T-helper 2 cell (primary cell): ENCODE measurements around the gene TRMT11.
"Not testable (repeated sequence)": the region's sequence is repeated elsewhere in the genome, so short reads cannot be mapped to it uniquely, and the experiment has no call there.

Source experiments
- DNase-seq, 5 experiments: peaks; one replicate each; pipeline versions ENCODE4 v3.0.0 to v3.0.0-alpha.2; 2012 to 2022

The TRMT11 gene

DNA sequence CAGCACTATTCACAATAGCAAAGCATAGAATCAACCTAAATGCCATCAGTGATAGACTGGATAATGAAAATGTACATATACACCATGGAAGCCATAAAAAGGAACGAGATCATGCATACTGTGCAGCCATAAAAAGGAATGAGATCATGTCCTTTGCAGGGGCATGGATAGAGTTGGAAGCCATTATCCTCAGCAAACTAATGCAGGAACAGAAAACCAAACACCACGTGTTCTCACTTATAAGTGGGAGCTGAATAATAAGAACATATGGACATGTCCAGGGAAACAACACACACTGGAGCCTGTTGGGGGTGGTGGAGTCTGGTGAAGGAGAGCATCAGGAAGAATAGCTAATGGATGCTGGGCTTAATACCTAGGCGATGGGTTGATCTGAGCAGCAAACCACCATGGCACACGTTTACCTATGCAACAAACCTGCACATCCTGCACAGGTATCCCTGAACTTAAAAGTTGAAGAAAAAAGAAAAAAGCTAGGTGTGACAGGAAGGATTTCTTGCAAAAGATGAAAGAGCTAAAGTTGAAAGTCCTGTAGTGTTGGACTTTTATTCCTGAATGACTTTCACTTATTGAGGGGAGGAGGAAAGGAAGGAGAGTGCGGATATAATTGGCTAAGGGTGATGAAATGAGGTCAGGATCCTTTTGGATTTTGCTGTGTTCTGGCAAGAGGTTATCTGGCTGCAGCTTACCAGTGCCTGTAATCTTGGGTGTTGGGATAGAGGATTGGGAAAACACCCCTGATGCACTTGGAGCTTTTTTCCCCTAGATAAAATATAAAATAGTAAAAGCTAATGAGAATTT, 8.5 kb downstream of the TRMT11 start:
- no peak for DNase-seq

DNA sequence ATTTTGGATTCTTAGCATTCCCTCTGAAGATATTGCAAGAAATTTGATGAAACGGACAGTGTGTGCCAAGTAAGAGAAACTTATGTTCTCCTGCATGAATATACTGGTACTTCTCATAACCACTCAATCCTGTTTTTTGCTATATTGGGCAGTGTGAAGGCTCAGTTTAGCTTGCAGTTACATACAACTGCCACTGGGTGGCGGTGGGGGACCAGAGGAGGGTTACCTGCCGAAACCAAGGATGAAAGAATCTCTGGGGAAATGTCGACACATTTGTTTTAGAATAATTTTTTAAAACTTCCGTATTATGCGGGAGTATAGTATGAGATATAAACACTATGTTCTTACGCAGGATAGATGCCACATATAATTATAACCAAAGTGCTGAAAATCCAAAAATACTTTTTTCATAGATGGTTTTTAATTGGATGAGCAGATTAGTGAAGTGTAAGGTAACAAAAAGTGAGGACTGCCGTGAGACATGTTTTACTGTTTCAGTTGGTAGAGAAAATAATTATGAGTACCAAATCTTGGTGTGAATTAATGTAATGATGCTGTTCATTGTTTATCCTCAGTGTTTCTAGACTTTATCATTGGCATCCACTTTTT, 9.7 kb downstream of the TRMT11 start:
- DNase-seq, result peak; percentile 42 to 74 (median 49)

DNA sequence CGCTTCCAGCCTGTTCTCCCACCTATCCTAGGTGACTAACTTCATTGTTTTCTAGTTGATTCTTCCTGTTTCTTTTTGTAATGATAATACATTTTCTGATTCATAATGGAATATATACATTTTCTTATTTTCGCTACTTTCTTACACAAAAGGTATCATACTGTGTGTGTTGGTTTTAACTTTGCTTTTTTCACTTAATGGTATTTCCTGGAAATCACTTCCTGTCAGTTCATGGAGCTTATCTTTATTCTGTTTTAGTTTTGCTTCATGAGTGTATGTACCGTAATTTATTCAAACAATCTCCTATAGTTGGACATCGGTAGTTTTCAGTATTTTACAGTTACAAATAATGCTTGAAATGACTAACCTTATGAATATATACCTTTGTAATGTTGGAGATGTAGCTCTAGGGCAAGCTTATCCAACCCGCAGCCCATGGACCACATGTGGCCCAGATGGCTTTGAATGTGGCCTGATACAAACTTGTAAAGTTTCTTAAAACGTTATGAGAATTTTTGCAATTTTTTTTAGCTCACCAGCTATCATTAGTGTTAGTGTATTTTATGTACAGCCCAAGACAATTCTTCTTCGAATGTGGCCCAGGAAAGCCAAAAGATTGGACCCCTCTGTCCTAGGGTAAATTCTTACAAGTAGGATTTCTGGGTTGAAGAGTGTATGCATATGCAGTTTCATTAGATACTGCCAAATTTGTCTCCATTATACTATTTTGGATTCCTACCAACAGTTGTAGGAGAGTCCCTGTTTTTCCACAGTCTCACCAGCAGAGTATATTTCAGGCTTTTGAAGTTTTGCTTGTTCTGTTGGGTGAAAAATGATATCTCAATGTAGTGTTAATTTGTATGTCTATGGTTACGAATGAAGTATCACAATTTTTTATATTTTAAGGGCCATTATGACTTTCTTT, 16.7 kb downstream of the TRMT11 start:
- no peak for DNase-seq

DNA sequence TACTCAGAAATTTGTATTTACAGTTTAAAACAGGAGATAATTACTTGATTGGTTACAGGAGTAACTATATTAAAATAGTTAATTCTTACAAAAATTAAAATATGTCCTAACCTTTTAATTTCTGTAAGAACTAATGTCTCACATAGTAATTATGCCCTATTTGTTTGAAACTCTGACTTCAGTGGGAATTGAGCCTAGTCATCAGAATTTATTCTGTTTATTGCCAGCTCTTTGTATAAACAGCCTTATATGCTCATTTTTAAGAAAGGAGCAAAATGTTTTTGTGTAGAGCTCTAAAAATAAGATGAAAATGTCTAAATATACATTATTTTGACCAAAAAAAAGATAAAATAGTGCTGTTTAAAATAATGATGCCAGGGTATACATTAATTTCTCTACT, 21.5 kb downstream of the TRMT11 start:
- DNase-seq, result no peak

DNA sequence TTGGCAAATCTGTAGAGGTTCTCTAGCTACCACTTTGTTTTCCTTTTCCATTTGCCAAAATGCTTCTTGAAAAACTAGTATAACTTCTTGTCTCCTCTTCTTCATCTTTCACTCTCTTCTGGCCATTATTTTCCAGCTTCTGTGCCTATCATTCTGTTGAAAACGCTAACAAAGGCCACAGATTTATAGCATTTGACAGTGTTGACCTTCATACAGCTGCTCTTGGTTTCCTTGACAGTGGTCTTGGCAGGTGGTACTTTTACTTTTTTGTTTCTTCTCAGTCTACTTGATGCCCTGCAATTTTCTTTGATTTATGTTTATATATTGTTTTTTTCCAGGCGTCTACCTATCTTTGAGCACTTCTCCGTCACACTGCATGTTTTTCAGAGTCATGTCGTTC, 23.7 kb downstream of the TRMT11 start:
- DNase-seq, result no peak

DNA sequence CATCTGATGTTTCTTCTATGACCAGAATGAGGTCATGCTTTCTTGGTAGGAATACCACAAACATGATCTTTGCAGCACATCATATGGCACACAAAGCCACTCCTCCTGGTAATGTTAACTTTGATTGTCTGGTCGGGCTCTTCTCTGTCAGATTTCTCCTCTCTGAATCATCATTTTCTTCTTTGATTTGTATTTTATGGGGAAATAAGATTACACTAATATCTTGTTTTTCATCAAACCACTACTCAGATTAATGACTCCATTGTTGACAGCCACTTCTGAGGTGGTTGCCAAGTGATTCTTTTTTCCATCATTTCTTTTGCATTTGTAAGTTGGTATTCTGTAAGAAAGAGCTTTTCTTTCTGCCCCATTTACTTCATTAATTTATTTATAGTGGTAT, 29.5 kb downstream of the TRMT11 start:
- DNase-seq, result no peak

DNA sequence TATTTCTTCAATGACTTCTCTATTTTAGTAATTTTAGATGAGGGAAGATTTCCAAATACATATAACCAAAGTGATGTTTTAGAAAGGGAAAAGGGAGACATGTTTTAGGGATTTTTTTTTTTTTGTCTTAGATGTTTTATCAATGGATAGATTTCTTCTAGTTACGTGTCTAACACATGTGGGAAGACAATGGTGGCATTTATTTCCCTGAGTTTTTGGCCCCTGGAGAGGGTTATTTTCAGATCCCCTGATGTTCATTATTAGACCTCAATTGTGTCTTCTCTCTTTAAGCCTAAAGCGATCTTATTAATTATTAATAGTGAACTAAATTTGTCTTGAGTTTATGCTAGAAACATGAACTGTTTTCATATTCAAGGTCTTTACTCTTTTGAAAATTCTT, 30.3 kb downstream of the TRMT11 start:
- no peak for DNase-seq

DNA sequence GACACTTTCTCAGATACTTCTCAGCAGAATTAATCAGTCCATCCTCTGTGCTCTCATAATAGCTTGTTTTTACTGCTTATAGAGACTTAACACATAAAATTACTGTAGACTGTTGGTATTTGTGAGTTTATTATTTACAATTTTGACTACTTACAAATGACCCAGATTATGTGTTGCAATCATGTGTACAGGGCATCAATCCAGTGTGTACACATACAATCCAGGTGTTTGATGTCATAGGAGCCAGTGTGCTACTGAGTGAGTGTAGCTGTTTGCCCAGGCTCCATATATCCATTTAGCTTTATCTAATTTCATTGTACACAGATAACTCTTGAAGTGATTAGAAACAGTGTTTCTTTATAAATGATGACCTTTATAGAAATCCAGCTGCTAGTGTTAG, 31.3 kb downstream of the TRMT11 start:
- no peak for DNase-seq

DNA sequence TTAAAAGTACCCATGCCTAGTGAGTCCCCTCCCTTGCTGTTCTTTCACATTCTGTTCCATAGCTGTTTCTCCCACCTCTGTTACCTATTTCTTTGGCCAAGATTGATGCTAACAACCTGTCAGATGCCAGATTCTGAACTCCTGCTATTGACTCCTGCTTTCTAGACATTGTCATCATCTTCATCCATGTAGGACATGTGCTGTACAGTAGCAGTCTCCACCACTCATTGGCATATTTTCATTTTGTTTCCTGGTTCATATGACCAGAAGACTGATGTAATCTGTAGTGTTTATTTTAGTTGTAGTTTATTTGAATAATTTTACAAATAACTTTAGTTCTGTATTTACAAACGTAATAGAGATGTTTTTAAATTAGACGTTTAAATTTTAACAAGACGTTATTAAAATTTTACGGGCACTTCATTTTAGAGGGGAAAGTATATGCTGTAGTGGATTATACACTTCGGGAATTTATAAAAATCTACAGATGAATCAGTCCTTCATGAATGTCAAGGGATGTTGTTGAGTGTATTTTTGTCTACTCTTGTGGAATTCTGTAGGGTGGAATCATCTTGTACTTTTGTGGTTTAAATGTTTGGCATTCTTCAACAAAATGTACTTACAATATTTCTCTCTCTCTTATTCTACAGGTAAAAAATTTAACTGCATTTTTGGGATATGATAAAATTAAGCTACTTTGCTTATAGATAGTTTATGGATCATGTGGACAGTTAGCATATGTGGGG, 34.1 kb downstream of the TRMT11 start:
- DNase-seq, result no peak

DNA sequence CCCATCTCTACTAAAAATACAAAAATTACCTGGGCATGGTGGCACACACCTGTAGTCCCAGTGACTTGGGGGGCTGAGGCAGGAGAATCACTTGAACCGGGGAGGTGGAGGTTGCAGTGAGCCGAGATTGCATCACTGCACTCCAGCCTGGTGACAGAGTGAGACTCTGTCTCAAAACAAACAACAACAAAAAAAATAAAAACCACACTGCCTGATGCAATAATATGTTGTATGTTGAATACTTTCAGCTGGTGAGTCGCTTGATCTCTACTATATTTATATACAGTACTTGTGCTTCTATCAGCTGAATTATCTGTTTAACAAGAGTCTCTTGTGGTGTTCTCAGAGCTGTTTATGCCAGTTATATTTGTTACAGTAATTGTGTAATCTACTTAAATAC, 37.1 kb downstream of the TRMT11 start:
- not testable (repeated sequence) for DNase-seq

DNA sequence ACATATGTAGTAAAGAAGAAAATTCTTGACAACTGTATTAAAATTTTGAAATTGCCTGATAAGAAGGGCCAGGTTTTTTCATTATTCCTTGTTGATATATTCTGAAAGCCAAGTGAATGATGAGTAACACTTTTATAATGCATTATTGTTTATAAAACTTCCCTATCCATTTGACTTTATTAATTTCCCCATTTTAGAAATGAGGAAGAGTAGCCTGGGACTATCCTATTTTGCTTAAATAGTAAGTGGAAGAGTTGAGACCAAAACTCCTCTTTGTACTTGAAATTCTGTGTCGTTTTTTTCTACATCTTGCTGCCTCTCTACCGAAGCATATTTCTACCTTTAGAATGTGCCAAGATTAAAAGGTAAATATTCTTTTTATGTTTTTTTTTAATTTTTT, 39.7 kb downstream of the TRMT11 start:
- DNase-seq, result no peak

DNA sequence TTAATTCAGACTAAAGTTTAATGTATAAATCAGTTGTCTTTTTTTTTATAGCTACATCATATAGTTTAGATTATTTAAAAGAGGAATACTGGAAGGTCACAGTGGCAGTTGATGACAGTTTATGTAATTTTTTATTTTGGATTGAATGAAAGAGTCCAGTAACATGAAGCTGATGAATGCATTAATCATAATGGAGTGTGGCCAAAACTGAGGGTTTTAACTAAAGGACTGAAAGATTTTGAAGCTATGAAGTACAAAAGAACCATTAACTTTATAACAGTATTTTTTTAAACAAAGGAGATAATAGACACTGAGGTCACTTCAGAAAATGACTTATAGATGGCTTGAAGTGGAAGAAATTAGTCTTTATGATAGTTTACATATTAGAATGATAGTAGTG, 41.3 kb downstream of the TRMT11 start:
- DNase-seq, result no peak

DNA sequence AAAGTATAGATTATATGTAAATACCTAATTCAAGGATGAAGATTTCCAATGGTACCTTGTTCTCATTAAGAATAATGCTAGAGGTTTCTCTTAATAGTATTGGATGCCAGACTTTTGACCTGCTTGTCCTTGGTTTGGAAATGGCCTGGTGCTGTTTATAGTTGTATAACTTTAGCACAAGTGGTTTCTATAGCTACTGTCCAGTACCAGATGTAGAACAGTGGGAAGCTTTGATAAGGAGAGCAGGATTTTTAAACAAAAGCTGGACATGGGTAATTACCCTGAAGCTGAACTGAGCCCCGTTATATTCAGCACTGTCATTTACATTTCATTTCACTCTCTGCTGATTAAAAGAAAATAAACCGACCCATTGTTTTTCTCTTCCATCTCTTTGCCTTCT, 43.7 kb downstream of the TRMT11 start:
- no peak for DNase-seq

DNA sequence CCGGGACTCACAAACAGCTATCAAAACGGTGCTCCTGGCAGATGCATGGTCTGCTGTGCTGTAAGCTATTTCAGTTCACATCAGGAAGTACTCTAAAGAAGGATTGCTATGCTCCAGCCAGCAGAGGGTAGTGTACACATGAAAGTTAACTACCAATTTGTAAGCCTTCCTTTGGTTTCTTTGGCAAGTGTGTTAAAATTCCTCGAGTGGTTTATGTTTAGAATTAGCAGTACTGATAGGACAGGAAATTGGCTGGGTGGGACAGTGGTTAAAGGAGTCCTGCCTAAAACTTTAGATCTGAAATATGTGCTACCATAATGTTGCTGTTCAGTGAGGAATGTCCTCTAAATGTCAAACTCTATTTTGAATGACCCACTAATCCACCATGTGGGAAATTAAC, 47.4 kb downstream of the TRMT11 start:
- DNase-seq, result peak in 1 of 5 experiments; percentile 56

DNA sequence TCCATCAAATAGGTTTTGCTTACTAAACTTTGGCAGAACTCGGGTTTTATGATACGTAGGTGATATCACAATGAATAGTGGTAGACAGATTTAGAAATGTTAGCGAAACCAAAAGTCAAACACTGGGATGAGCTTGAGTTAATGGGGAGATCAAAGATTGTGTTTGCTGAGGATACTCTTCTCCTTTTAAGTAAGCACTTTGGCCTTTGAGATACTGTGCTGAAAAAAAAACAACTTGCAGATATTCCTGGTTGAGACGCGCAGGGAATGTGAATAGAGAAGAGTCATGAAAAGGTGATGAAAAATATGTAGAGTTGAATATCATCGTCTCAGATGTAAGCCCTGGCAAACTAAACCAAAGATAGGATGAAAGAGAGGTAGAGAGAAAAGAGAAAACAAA, 48.3 kb downstream of the TRMT11 start:
- no peak for DNase-seq

DNA sequence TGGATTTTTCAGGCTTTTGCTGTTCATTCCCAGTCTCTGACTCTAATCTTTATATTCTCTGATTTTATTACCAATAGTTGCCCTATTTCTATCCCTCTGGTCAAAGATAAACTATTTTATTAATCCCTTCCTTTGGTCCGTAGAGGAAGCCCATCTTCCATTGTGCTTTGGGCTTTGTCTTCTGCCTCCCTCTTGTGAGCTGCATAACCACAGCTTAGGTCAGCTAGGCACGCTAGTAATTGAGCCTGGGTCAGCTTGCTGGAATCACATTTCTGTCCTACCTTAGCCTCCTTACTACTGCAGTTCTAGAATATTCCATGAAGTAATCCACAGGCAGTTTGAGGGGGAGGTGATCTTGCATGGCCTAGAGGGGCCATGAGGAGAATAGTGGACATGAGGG, 49.4 kb downstream of the TRMT11 start:
- DNase-seq, result no peak

DNA sequence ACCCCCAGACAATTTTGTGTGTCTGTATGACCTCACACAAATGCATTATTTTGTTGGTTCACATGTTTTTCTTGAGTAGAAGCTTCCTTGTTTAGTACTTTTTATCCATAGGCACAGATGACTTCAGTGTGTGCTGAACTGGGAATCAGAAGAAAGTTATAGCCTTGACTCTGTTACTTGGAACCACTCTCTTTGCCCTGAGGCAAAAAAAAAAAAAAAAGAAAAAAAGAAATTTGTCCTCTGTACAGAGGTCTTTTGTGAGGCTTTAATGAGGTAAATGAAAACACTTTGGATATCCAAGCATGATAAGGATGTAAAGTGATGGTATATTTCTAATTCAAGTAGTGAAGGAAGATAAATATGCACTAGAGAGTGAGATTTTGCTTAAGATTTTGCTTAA, 51.9 kb downstream of the TRMT11 start:
- no peak for DNase-seq

DNA sequence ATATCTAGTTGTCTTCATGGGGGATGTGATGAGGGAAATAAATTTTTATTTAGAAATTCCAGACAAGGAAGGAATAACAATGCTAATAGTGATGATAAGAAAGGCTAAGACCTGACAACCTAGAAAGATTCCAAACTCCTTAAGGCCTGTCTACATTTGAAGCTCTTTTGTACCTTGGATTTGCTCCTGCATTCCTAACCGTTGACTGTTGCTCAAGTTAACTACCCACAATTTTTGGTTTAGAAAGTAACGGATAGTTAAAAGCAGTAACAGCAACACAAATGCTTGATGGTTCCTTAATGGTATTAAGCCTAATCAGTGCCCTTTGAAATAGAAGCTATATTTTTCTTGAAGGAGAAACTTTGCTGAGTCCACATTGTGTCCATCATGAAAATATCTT, 52.9 kb downstream of the TRMT11 start:
- no peak for DNase-seq

DNA sequence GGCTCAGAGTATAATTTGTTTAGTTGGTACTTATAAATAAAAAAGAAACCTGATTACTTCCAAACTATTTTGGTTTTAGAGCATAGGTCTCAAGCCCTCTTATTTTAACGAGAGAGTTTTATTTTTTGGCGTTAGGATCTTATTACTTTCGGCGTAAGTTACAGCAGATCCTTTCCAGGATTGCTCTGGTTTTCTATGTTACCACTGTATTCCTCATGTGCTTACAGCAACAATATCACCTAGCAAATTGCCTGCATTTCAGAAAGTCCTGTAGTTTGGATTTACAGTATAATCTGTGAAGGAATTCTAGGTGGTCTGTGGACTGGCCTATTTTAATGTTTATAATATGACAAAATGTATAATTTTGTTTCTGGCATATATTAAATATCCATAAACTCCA, 54.1 kb downstream of the TRMT11 start:
- no peak for DNase-seq

DNA sequence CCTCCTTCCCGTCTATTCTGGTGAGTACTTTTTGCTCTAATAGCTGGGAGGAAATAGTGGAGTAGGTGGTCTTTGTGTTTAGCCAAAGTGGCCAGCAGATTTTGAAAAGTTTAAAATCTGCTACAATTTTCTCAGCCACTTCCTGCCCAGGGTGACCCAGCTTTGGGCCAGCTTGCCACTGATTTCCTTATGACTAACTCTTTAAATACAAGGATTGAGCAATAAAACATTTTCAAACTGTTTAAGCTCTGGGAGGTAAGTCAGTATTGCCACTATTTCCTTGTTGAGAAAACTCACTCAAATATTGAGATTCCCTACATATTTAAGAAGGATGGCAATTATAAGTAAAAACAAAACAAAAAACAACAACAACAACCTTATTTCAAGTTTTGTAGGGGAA, 54.5 kb downstream of the TRMT11 start:
- no peak for DNase-seq

DNA sequence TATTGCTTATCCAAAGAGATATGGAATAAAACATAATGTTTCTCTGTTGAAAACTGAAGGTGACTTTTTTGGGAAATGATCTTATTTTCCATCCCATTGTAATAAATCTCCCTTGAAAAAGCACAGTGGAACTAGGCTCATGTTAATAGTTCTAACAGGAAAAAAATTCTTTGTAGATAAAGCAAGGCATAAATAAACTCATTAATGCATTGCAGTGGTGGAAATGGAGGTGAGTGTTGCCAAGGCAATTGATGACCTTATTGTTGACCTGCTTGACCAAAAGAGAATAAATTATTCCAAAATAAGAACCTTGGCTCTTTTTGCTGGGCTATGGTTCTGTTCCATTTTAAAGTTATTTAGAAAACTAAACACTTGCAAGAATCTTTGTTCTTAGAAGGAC, 55.2 kb downstream of the TRMT11 start:
- no peak for DNase-seq

DNA sequence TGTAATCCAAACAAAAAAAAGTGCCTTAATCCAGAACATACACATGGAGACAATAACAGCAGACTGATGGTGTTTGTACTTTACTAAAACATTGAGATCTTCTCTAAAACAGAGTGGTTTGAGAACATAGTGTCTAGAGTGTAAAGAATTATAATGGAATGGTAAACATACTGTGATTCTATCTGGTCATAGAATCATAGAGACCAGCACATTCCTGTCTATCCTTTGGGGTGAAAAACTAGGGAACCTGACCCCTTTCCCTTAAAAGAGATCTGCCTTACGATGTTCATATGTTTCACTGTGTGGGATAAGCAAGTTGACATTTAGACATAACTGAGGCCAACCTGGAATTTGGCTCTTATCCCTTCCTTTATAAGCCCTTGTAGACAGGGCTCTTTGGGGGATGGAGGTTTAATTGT, 55.7 kb downstream of the TRMT11 start:
- DNase-seq, result no peak

DNA sequence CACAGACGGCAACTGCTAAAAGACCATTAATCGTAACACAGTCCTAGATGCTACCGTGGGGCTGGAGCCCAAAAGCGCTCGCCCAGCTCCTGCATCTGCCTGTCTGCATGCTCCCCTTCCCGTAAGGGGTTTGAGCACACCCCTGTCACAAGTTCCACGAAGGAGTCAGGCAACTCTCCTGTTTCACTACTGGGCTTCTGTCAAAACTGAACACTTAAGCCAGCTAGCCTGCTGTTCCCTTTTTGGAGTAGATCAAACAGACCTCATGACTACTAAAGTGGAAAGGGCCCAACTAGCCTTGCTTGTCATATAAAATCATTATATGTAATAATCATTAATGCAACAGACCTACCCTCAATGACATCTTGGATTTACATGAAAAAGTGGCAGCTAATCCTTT, 61.3 kb downstream of the TRMT11 start:
- no peak for DNase-seq
